ENCODE data around the gene PPP2R2C. TPM values are rescaled to one million over a fixed set of nuclear protein-coding genes. Genes with fewer than 3 reads are reported as not detected.

Gene PPP2R2C
- total and polyA plus RNA-seq, 11 donors = 0.22 to 20.0 (median 6.8) TPM

GRCh38 chr4:6318206-6318605 lies 154.2 kb downstream of the PPP2R2C start:
- peak in 1 of 5 donors; percentile 26 for DNase-seq
- Histone ChIP-seq H3K27me3 (no peaks in the 10 kb centered on the region), H3K9me3 (peaks cover 0 to 7% (median 0%) of the 10 kb centered on the region in 12 donors), H3K4me3 (no peak overlapping the region), H3K4me1 (no peaks in the 10 kb centered on the region), H3K27ac (no peak overlapping the region), H3K36me3 (no peaks in the 10 kb centered on the region)
- intact Hi-C loops (cut with DNase I) = no loop called here
- TF ChIP-seq, protein P1, sequence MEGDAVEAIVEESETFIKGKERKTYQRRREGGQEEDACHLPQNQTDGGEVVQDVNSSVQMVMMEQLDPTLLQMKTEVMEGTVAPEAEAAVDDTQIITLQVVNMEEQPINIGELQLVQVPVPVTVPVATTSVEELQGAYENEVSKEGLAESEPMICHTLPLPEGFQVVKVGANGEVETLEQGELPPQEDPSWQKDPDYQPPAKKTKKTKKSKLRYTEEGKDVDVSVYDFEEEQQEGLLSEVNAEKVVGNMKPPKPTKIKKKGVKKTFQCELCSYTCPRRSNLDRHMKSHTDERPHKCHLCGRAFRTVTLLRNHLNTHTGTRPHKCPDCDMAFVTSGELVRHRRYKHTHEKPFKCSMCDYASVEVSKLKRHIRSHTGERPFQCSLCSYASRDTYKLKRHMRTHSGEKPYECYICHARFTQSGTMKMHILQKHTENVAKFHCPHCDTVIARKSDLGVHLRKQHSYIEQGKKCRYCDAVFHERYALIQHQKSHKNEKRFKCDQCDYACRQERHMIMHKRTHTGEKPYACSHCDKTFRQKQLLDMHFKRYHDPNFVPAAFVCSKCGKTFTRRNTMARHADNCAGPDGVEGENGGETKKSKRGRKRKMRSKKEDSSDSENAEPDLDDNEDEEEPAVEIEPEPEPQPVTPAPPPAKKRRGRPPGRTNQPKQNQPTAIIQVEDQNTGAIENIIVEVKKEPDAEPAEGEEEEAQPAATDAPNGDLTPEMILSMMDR (IDR thresholded peaks at IDR 0.05) = no peak
- no peak for TF ChIP-seq POLR2A (IDR thresholded peaks at IDR 0.05)
- no peak for ATAC-seq
- WGBS, 4 donors = 79 to 87% (median 83%) methylated on average over 10 to 12 of the region's 12 CpGs

DNA sequence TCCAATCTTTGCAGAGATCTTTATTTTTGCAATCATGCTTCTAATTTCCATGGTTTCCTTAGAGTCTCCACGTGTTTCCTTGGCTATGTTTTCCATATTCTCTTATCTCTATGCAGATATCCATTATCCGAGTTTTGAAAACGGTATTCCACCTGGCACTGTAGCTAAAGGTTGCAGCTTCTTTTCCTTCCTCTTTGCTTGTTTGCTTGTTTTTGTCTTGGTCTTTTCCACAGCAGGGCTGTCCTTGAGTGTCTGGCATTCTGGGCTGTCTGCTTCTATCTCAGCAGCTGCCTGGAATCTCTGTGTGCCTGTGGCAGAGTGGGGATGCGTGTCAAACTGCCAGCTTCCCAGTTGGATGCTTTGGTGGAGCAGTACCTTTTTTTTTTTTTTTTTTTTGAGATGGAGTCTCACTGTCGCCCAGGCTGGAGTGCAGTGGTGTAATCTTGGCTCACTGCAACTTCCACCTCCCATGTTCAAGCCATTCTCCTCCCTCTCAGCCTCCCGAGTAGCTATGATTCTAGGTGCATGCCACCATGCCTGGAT lies 155.9 kb downstream of the PPP2R2C start:
- ATAC-seq = no peak
- Histone ChIP-seq H3K9me3 (peaks cover 0 to 7% (median 0%) of the 10 kb centered on the region in 12 donors), H3K4me3 (no peak overlapping the region), H3K4me1 (no peaks in the 10 kb centered on the region), H3K27ac (no peak overlapping the region), H3K36me3 (no peaks in the 10 kb centered on the region), H3K27me3 (no peaks in the 10 kb centered on the region)
- DNase-seq = peak in 1 of 5 donors; percentile 7
- TF ChIP-seq, protein P1 (IDR thresholded peaks at IDR 0.05) = no peak
- TF ChIP-seq POLR2A (IDR thresholded peaks at IDR 0.05) = no peak
- 30 to 41% (median 39%) methylated on average over 6 of the region's 6 CpGs for WGBS, 4 donors
- intact Hi-C loops (cut with DNase I) = no loop called here

- peaks cover 0 to 18% (median 0%) of the 10 kb centered on the region in 9 donors for H3K27me3 ChIP-seq
- intact Hi-C loops (cut with DNase I) = no loop called here
- 84 to 90% (median 86%) methylated on average over 6 of the region's 6 CpGs for WGBS, 4 donors
Observed at GRCh38 chr4:6313216-6313615, 159.2 kb downstream of the PPP2R2C start.

GRCh38 chr4:6309777-6310176 lies 162.6 kb downstream of the PPP2R2C start:
- H3K4me1 ChIP-seq = peaks cover 0 to 14% (median 4%) of the 10 kb centered on the region in 12 donors
- intact Hi-C loops (cut with DNase I) = loop anchor here in 3 of 10 donors (2.0 to 5.0 kb wide), 3 partner anchors 17 to 42 kb away; partner anchors contain the start of gene WFS1 (in 1 of the 3)
- no peak for ATAC-seq
- peaks cover 0 to 18% (median 0%) of the 10 kb centered on the region in 9 donors for H3K27me3 ChIP-seq
- 76 to 95% (median 91%) methylated on average over 7 of the region's 7 CpGs for WGBS, 4 donors
- no peak for DNase-seq
- H3K4me3 ChIP-seq = peak overlapping the region in 11 of 12 donors; percentile 51 to 79 (median 61)
- H3K9me3 ChIP-seq = no peaks in the 10 kb centered on the region
- H3K36me3 ChIP-seq = peaks cover 0 to 1% (median 0%) of the 10 kb centered on the region in 9 donors
- TF ChIP-seq, protein P1 (IDR thresholded peaks at IDR 0.05) = no peak
- TF ChIP-seq POLR2A (IDR thresholded peaks at IDR 0.05) = no peak
- H3K27ac ChIP-seq = peak overlapping the region in 1 of 12 donors; percentile 70

More at GRCh38 chr4:6313216-6313615, 159.2 kb downstream of the PPP2R2C start:
- Histone ChIP-seq H3K27ac (no peak overlapping the region), H3K4me3 (no peak overlapping the region), H3K36me3 (no peaks in the 10 kb centered on the region), H3K9me3 (no peaks in the 10 kb centered on the region), H3K4me1 (peaks cover 0 to 14% (median 4%) of the 10 kb centered on the region in 12 donors)
- no peak for TF ChIP-seq POLR2A (IDR thresholded peaks at IDR 0.05)
- TF ChIP-seq, protein P1 (IDR thresholded peaks at IDR 0.05) = no peak
- no peak for ATAC-seq
- no peak for DNase-seq

Measured in heart left ventricle (tissue), 16 donors.